Smooth muscle cell (in vitro differentiated cells): ENCODE results near the gene SOCS1. TPM values are rescaled to one million over a fixed set of nuclear protein-coding genes. Genes with fewer than 3 reads are reported as not detected.
"Not testable (repeated sequence)": the region's sequence is repeated elsewhere in the genome, so short reads cannot be mapped to it uniquely, and the experiment has no call there.

Source experiments
- DNase-seq: peaks from one replicate; lab custom pipeline; 2025; ENCODE audit not compliant: unreplicated experiment; lab: John Stamatoyannopoulos, UW
- H2AFZ ChIP-seq: fragments of 200-600 bp; sonication (generic); 2 replicates; pipeline ENCODE4 v1.6.0; 2016; ENCODE audit warnings: antibody characterized with exemption, low read depth, mild to moderate bottlenecking
- H3F3A ChIP-seq: fragments of 200-600 bp; sonication (generic); 2 replicates; pipeline ENCODE4 v1.6.0; 2017; ENCODE audit warnings: antibody characterized with exemption, low read depth
- H3K27ac ChIP-seq: fragments of 200-600 bp; sonication (generic); 2 replicates; pipeline ENCODE4 v1.5.1; 2016; ENCODE audit warnings: low read depth, mild to moderate bottlenecking
- H3K27me3 ChIP-seq: fragments of 200-600 bp; sonication (generic); 2 replicates; pipeline ENCODE4 v1.6.1; 2016; ENCODE audit warnings: low read depth, mild to moderate bottlenecking
- H3K36me3 ChIP-seq: fragments of 200-600 bp; sonication (generic); 2 replicates; pipeline ENCODE4 v1.5.1; 2016; ENCODE audit warnings: low read depth
- H3K4me1 ChIP-seq: fragments of 200-600 bp; sonication (generic); 2 replicates; pipeline ENCODE4 v1.5.1; 2016; ENCODE audit warnings: low read depth
- H3K4me2 ChIP-seq: fragments of 200-600 bp; sonication (generic); 2 replicates; pipeline ENCODE4 v1.6.0; 2016; ENCODE audit warnings: mild to moderate bottlenecking
- H3K4me3 ChIP-seq: fragments of 200-600 bp; sonication (generic); 2 replicates; pipeline ENCODE4 v1.5.1; 2016; ENCODE audit warnings: mild to moderate bottlenecking
- H3K79me2 ChIP-seq: fragments of 200-600 bp; sonication (generic); 2 replicates; pipeline ENCODE4 v1.6.0; 2016; ENCODE audit warnings: low read depth, mild to moderate bottlenecking
- H3K9ac ChIP-seq: fragments of 200-600 bp; sonication (generic); 2 replicates; pipeline ENCODE4 v1.6.0; 2016; ENCODE audit warnings: low read depth
- H3K9me3 ChIP-seq: fragments of 200-600 bp; sonication (generic); replicated peaks from 2 replicates; pipeline ENCODE4 v1.5.1; 2016; ENCODE audit warnings: low read depth
- H4K20me1 ChIP-seq: fragments of 200-600 bp; sonication (generic); 2 replicates; pipeline ENCODE4 v1.6.0; 2016; ENCODE audit warnings: low read depth
- WGBS: methylation state at CpG from one replicate; pipeline ENCODE4 v1.1.7; 2016; ENCODE audit warnings: low lambda C conversion rate; 5-methylcytosine and 5-hydroxymethylcytosine counted together
- polyA plus RNA-seq: library from polyadenylated mRNA; unstranded; fragments of >200 nt; fragmentation: Nextera tagmentation; extraction: Ambion mirVana; gene quantifications from 2 replicates; pipeline ENCODE4 v1.2.1, GENCODE V29; 2016
- total RNA-seq: library from RNA; depleted of rRNA; stranded (reverse); fragments of >200 nt; gene quantifications from 2 replicates; pipeline ENCODE4 v1.2.3, GENCODE V29; 2014
- TF ChIP-seq, protein P1 (sequence below): fragments of 200-600 bp; sonication (generic); IDR thresholded peaks from 2 replicates; pipeline ENCODE4 v1.5.1; 2017; ENCODE audit warnings: borderline replicate concordance, mild to moderate bottlenecking, antibody characterized with exemption; ENCODE audit not compliant: insufficient read depth, poor library complexity, severe bottlenecking

Gene SOCS1
- total and polyA plus RNA-seq, 2 experiments from 2014 or later, result 6.1 to 18.7 TPM

DNA sequence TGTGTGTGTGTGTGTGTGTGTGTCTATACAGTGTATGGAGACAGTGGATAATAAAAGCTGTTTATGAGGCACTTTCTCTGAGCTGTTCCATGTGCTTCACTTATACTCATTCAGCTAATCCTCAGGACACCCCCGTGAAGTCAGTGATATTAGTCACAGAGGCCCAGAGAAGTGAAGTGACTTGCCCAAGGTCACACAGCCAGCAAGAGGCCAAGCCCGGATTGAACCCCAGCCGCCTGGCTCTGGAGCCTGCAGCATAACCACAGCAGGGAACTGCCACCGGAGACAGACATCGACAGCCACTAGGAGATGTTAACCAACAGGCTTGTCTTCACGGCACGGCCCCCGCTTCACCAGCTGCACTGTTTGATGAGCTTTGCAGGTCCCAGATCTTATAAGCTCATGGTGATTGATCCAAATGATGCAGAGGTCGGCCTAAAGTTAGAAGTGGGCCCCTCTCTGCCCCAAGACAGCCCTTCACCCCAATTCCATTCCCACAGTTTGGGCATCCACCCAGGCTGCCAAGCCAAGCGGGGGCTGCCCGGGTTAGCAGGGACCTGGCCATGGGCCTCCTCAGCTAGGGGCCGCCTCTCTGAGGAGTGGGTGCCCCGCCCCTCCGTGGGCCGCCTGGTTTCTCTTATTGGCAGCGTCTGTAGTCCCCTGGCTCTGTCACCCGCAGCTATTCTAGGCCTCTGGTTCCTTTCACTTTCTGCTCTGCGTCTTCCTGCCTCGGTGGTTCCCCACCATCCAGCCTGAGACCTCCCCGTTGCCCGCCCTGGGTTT lies 30.9 kb downstream of the SOCS1 start:
- Histone ChIP-seq H3K79me2 (no peaks in the 10 kb centered on the region), H3K4me3 (no peak overlapping the region), H3K27me3 (no peaks in the 10 kb centered on the region), H3K27ac (no peak overlapping the region), H3K36me3 (no peaks in the 10 kb centered on the region), H2AFZ (no peak overlapping the region), H3K4me1 (no peaks in the 10 kb centered on the region), H3K9ac (no peak overlapping the region), H3F3A (no peaks in the 10 kb centered on the region), H3K4me2 (no peak overlapping the region), H3K9me3 (no peaks in the 10 kb centered on the region), H4K20me1 (no peaks in the 10 kb centered on the region)
- TF ChIP-seq, protein P1, sequence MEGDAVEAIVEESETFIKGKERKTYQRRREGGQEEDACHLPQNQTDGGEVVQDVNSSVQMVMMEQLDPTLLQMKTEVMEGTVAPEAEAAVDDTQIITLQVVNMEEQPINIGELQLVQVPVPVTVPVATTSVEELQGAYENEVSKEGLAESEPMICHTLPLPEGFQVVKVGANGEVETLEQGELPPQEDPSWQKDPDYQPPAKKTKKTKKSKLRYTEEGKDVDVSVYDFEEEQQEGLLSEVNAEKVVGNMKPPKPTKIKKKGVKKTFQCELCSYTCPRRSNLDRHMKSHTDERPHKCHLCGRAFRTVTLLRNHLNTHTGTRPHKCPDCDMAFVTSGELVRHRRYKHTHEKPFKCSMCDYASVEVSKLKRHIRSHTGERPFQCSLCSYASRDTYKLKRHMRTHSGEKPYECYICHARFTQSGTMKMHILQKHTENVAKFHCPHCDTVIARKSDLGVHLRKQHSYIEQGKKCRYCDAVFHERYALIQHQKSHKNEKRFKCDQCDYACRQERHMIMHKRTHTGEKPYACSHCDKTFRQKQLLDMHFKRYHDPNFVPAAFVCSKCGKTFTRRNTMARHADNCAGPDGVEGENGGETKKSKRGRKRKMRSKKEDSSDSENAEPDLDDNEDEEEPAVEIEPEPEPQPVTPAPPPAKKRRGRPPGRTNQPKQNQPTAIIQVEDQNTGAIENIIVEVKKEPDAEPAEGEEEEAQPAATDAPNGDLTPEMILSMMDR, result no peak
- WGBS, result 82% methylated on average over 21 of the region's 21 CpGs
- no peak for DNase-seq

DNA sequence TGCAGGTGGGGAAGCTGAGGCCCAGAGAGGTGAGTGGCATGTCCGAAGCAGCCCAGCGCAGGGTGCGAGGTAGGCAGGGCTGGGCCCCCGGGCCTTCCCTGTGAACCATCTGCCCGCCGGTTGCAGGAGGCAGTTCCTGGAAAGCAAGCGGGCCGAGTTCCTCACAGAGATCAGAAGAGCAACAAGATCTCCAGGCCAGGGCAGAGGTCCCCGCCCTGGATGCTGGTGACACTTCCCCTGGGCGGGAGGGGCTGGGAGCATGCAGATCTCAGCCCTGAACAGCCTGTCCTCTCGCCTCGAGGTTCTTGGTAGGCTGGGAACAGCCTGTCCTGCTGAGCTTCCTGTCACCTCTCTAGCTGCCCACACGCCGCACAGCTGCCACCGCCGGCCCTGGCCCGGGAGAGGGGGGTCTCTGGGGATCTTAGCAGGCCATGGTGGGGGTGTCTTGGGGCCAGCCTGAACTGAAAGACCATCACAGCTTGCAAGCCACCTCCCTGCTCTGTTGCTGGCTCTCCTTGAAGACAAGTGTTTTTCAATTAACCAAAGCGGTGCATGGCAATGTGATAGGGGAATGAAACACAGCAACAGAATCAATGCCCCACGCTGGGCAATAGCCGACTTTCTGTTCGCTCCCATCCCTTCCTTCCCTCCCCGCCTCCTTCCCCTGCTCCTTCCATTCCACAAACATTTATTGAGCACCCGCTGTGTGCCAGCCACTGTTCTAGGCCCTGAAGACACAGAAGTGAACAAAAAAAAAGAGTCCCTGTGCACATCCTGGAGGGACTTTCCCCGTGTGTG lies 31.7 kb downstream of the SOCS1 start:
- Histone ChIP-seq H2AFZ (no peak overlapping the region), H3K27me3 (no peaks in the 10 kb centered on the region), H3K9ac (no peak overlapping the region), H3K9me3 (no peaks in the 10 kb centered on the region), H3K4me3 (no peak overlapping the region), H3K36me3 (no peaks in the 10 kb centered on the region), H3K4me1 (no peaks in the 10 kb centered on the region), H3K79me2 (no peaks in the 10 kb centered on the region), H3K4me2 (no peak overlapping the region), H4K20me1 (no peaks in the 10 kb centered on the region), H3K27ac (no peak overlapping the region), H3F3A (no peaks in the 10 kb centered on the region)
- no peak for DNase-seq
- TF ChIP-seq, protein P1, result no peak
- WGBS, result 63% methylated on average over 22 of the region's 24 CpGs

DNA sequence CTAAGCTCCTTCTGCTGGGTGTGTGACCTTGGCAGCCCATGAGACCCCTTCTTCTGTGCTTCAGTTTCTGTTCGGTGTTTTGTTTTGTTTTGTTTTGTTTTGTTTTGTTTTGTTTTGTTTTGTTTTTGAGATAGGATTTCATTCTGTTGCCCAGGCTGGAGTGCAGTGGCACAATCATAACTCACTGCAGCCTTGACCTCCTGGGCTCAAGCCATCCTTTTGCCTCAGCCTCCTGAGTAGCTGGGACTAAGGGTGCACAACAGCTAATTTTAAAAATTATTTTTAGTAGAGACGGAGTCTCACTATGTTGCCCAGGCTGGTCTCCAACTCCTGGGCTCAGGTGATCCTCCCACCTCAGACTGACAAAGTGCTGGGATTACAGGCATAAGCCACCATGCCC lies 35.5 kb downstream of the SOCS1 start:
- not testable (repeated sequence) for H3K4me3 ChIP-seq, H3K27me3 ChIP-seq, H3K36me3 ChIP-seq, H3K4me2 ChIP-seq, H3K79me2 ChIP-seq, H2AFZ ChIP-seq, H3F3A ChIP-seq, H3K9me3 ChIP-seq, H4K20me1 ChIP-seq, H3K9ac ChIP-seq, H3K4me1 ChIP-seq, DNase-seq, H3K27ac ChIP-seq
- WGBS, result 92% methylated on average over 2 of the region's 2 CpGs

DNA sequence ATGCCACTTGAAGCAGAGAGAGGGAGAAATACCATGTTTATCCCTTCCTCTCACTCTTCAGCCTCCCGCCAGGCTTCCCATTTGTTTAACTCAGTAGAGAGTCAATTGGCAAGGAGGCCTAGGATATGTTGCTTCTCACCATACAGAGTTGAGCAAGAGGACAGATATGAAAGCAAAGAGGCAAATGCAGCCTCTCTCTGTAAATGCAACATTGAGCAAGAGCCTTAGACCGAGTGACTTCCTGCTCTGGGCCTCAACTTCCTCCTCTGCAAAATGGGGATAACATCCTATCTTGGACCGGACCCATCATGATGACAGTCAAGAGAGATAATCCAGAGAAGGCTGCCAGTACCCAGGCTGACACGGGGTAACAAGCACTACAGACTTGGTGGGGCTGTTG lies 36.8 kb downstream of the SOCS1 start:
- no peak for DNase-seq
- H3K9ac ChIP-seq, result no peak overlapping the region
- no peaks in the 10 kb centered on the region for H3K27me3 ChIP-seq
- H3K9me3 ChIP-seq, result peaks cover 3% of the 10 kb centered on the region
- H2AFZ ChIP-seq, result no peak overlapping the region
- WGBS, result 84% methylated on average over 4 of the region's 4 CpGs
- no peaks in the 10 kb centered on the region for H3K36me3 ChIP-seq
- H3K4me2 ChIP-seq, result no peak overlapping the region
- H4K20me1 ChIP-seq, result no peaks in the 10 kb centered on the region
- H3K4me1 ChIP-seq, result no peaks in the 10 kb centered on the region
- no peaks in the 10 kb centered on the region for H3F3A ChIP-seq
- TF ChIP-seq, protein P1, result no peak
- H3K4me3 ChIP-seq, result no peak overlapping the region
- H3K79me2 ChIP-seq, result no peaks in the 10 kb centered on the region
- no peak overlapping the region for H3K27ac ChIP-seq
